ENCODE data around the gene HCK.

- TF ChIP-seq EZH2 (IDR thresholded peaks at IDR 0.05; ENCODE audit: low read length, unreplicated experiment) (no peak), CTCF (conservative IDR thresholded peaks at IDR 0.05; ENCODE audit: low read depth, low read length) (no peak)
These were observed 337 bp upstream of the HCK start for GRCh38 chr20:32051720-32052089.

Measured in PC-3 (cell line).